Neural progenitor cell (in vitro differentiated cells): Measurements from ENCODE around the gene ITM2A. TPM values are rescaled to one million over a fixed set of nuclear protein-coding genes. Genes with fewer than 3 reads are reported as not detected.

ENCODE experiments used
- DNase-seq: peaks from one replicate; pipeline ENCODE4 v3.0.0-alpha.2; 2016; ENCODE audit warnings: low spot score
- H2AFZ ChIP-seq: fragments of 200-600 bp; sonication (generic); replicated peaks from 2 replicates; pipeline ENCODE4 v1.6.1; 2016; ENCODE audit warnings: antibody characterized with exemption
- H3F3A ChIP-seq: fragments of 200-600 bp; sonication (generic); 2 replicates; pipeline ENCODE4 v1.6.1; 2016; ENCODE audit warnings: antibody characterized with exemption, low read depth
- H3K27ac ChIP-seq: fragments of 200-600 bp; sonication (generic); 2 replicates; pipeline ENCODE4 v1.5.1; 2016; ENCODE audit warnings: mild to moderate bottlenecking
- H3K27me3 ChIP-seq: fragments of 200-600 bp; sonication (generic); 2 replicates; pipeline ENCODE4 v1.6.1; 2016; ENCODE audit warnings: mild to moderate bottlenecking, moderate library complexity
- H3K36me3 ChIP-seq: fragments of 200-600 bp; sonication (generic); 2 replicates; pipeline ENCODE4 v1.5.1; 2016
- H3K4me1 ChIP-seq: fragments of 200-600 bp; sonication (generic); 2 replicates; pipeline ENCODE4 v1.6.1; 2016; ENCODE audit warnings: mixed run types
- H3K4me2 ChIP-seq: fragments of 200-600 bp; sonication (generic); 2 replicates; pipeline ENCODE4 v1.6.1; 2016
- H3K4me3 ChIP-seq: fragments of 200-600 bp; sonication (generic); 2 replicates; pipeline ENCODE4 v1.5.1; 2016
- H3K79me2 ChIP-seq: fragments of 200-600 bp; sonication (generic); 2 replicates; pipeline ENCODE4 v1.6.1; 2016; ENCODE audit warnings: low read depth
- H3K9ac ChIP-seq: fragments of 200-600 bp; sonication (generic); 2 replicates; pipeline ENCODE4 v1.6.1; 2016
- H3K9me3 ChIP-seq: fragments of 200-600 bp; sonication (generic); 2 replicates; pipeline ENCODE4 v1.5.1; 2016; ENCODE audit warnings: low read depth
- H4K20me1 ChIP-seq: fragments of 200-600 bp; sonication (generic); 2 replicates; pipeline ENCODE4 v1.6.1; 2016; ENCODE audit warnings: low read depth
- H3K27ac Mint-ChIP-seq: 3 replicates; pipeline ENCODE4 v1.8.0; 2021; ENCODE audit warnings: mixed read lengths
- H3K27me3 Mint-ChIP-seq: 2 replicates; pipeline ENCODE4 v1.8.0; 2022; ENCODE audit warnings: low read depth, mild to moderate bottlenecking, inconsistent platforms, moderate library complexity, mixed read lengths; ENCODE audit not compliant: insufficient read depth
- H3K36me3 Mint-ChIP-seq: 3 replicates; pipeline ENCODE4 v1.8.0; 2021; ENCODE audit warnings: mixed read lengths
- H3K4me1 Mint-ChIP-seq: 3 replicates; pipeline ENCODE4 v1.8.0; 2021; ENCODE audit warnings: mixed read lengths
- H3K4me3 Mint-ChIP-seq: 3 replicates; pipeline ENCODE4 v1.8.0; 2021; ENCODE audit warnings: mild to moderate bottlenecking, moderate library complexity, mixed read lengths
- H3K9me3 Mint-ChIP-seq: 3 replicates; pipeline ENCODE4 v1.8.0; 2020; ENCODE audit warnings: mixed read lengths
- EZH2 ChIP-seq: fragments of 200-600 bp; sonication (generic); IDR thresholded peaks from 2 replicates; pipeline ENCODE4 v1.6.1; 2017; ENCODE audit warnings: antibody characterized with exemption, mild to moderate bottlenecking, moderate library complexity
- EZH2phosphoT487 ChIP-seq: fragments of 200-600 bp; sonication (generic); IDR thresholded peaks from 2 replicates; pipeline ENCODE4 v1.6.1; 2017; ENCODE audit warnings: antibody characterized with exemption
- total RNA-seq: library from RNA; depleted of rRNA; stranded (reverse); fragments of >200 nt; gene quantifications from 2 replicates; pipeline ENCODE4 v1.2.3, GENCODE V29; 2015; ENCODE audit warnings: low replicate concordance
- TF ChIP-seq, protein P1 (sequence below): fragments of 200-600 bp; sonication (generic); IDR thresholded peaks from 2 replicates; pipeline ENCODE4 v1.5.1; 2017; ENCODE audit warnings: antibody characterized with exemption, mild to moderate bottlenecking

Gene ITM2A
- total RNA-seq, 1 donor from 2014 or later = 2.2 TPM

DNA sequence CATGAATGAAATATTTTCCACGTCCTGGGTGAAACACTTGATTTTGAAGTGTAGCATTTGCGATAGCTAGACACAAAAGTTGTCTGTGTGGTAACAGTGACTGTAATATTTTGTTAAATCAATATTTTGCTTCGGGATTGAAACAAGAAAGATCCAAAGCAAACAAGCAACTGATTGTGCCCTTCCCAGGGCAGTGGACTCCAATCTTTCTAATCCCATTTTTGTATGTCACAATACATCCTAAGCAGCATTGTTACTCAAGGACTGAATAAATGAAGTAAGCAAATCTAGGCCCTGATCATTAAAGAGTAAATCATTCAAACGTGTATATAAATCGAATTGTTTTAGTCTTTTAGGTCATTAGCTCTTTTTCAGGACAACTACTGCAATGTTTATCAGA, 2.8 kb downstream of the ITM2A start:
- Mint-ChIP-seq H3K27me3 (no peaks in the 10 kb centered on the region), H3K36me3 (no peaks in the 10 kb centered on the region), H3K9me3 (no peaks in the 10 kb centered on the region), H3K4me3 (no peak overlapping the region), H3K4me1 (peaks cover 14% of the 10 kb centered on the region), H3K27ac (no peak overlapping the region)
- H3K36me3 ChIP-seq = no peaks in the 10 kb centered on the region
- no peak overlapping the region for H3K4me2 ChIP-seq
- H3K27me3 ChIP-seq = peaks cover 11% of the 10 kb centered on the region
- no peak for DNase-seq
- no peak overlapping the region for H3K4me3 ChIP-seq
- H2AFZ ChIP-seq = no peak overlapping the region
- H3K79me2 ChIP-seq = no peaks in the 10 kb centered on the region
- H4K20me1 ChIP-seq = no peaks in the 10 kb centered on the region
- no peaks in the 10 kb centered on the region for H3K9me3 ChIP-seq
- no peaks in the 10 kb centered on the region for H3F3A ChIP-seq
- H3K4me1 ChIP-seq = no peaks in the 10 kb centered on the region
- H3K9ac ChIP-seq = no peak overlapping the region
- H3K27ac ChIP-seq = no peak overlapping the region
- TF ChIP-seq, protein P1, sequence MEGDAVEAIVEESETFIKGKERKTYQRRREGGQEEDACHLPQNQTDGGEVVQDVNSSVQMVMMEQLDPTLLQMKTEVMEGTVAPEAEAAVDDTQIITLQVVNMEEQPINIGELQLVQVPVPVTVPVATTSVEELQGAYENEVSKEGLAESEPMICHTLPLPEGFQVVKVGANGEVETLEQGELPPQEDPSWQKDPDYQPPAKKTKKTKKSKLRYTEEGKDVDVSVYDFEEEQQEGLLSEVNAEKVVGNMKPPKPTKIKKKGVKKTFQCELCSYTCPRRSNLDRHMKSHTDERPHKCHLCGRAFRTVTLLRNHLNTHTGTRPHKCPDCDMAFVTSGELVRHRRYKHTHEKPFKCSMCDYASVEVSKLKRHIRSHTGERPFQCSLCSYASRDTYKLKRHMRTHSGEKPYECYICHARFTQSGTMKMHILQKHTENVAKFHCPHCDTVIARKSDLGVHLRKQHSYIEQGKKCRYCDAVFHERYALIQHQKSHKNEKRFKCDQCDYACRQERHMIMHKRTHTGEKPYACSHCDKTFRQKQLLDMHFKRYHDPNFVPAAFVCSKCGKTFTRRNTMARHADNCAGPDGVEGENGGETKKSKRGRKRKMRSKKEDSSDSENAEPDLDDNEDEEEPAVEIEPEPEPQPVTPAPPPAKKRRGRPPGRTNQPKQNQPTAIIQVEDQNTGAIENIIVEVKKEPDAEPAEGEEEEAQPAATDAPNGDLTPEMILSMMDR = no peak
- no peak for TF ChIP-seq EZH2phosphoT487
- TF ChIP-seq EZH2 = no peak

DNA sequence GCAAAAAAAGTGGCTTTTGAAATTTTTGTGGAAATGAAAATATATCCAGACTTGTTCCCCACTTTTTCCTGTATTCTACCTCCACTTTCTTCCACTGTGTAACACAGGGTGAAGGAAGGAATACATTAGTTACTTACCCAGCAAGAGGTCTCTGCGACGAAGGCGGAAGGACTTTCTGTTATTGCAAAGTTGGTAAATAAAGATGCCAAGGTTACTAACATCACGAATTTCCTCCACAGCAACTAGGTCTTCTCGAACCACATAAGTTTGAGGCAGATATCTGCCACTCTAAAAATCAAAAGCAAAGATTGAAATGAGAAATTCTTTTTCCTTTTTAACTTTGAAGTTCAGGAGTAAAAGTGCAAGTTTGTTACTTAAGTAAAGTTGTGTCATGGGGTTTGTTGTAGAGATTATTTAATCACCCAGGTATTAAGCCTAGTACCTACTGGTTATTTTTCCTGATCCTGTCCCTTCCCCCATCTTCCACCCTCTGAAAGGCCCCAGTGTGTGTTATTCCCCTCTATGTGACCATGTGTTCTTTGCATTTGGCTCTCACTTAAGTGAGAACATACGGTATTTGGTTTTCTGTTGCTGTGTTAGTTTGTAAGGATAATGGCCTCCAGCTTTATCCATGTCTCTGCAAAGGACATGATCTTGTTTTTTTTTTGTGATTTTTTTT, 5.8 kb downstream of the ITM2A start:
- H4K20me1 ChIP-seq = no peaks in the 10 kb centered on the region
- no peaks in the 10 kb centered on the region for H3K9me3 Mint-ChIP-seq
- no peaks in the 10 kb centered on the region for H3K4me1 ChIP-seq
- H2AFZ ChIP-seq = no peak overlapping the region
- H3K9me3 ChIP-seq = no peaks in the 10 kb centered on the region
- H3K4me3 Mint-ChIP-seq = no peak overlapping the region
- peaks cover 5% of the 10 kb centered on the region for H3K27me3 ChIP-seq
- H3K36me3 ChIP-seq = no peaks in the 10 kb centered on the region
- H3K4me2 ChIP-seq = no peak overlapping the region
- H3K9ac ChIP-seq = no peak overlapping the region
- H3F3A ChIP-seq = no peaks in the 10 kb centered on the region
- no peaks in the 10 kb centered on the region for H3K79me2 ChIP-seq
- no peak overlapping the region for H3K27ac ChIP-seq
- H3K4me1 Mint-ChIP-seq = peaks cover 2% of the 10 kb centered on the region
- no peaks in the 10 kb centered on the region for H3K36me3 Mint-ChIP-seq
- TF ChIP-seq, protein P1 = no peak
- TF ChIP-seq EZH2phosphoT487 = no peak
- TF ChIP-seq EZH2 = no peak
- H3K4me3 ChIP-seq = no peak overlapping the region
- no peak overlapping the region for H3K27ac Mint-ChIP-seq
- DNase-seq = no peak
- H3K27me3 Mint-ChIP-seq = no peaks in the 10 kb centered on the region

DNA sequence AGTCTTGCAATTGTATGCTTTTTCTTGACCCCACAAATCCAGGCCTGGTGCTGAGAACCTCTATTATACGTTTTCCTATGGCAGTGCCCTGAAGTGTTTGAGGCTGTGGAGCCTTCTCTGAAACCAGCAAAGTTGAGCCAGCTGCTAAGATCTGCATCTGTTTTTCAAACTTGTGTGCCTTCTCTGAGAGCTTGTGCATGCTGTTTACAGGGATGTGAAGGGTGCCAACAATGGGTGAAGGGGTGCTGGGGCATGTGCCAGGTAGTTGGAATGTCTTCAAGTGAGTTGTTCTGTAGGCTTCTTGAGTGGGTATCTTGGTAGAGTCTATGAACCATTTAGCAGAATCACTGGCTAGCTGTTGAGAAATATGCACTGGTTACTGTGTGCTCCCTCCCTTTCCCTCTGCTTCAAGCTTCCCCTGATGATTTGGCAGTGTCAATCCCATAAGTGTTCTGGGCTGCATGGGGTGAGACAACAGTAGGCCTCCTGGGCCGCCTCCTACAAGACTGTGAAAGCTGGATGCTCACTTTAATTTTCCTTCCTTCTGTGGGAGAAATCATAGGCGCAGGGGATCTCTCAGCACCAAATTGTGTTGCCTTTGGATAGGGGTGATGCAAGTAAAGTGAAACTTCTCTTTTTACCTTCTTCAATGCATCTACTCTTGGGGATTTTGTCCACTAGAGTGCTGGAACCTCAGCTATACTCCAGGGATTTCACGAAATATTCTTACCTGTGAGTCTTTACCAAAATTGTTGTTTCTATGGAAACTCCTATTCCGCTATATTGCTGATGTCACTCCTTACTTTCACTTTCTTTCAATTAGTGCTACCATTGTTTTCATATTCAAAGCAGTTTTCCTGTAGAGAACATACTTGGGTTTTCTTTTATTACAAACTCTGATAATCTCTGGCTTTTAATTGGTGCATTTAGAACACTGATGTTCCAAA, 30.0 kb downstream of the ITM2A start:
- TF ChIP-seq, protein P1 = no peak
- TF ChIP-seq EZH2 (no peak), EZH2phosphoT487 (no peak)
- Histone ChIP-seq H3K4me3 (no peak overlapping the region), H3F3A (no peaks in the 10 kb centered on the region), H3K4me1 (no peaks in the 10 kb centered on the region), H3K4me2 (no peak overlapping the region), H3K27ac (no peak overlapping the region), H4K20me1 (no peaks in the 10 kb centered on the region), H2AFZ (no peak overlapping the region), H3K79me2 (no peaks in the 10 kb centered on the region), H3K9me3 (peaks cover 3% of the 10 kb centered on the region), H3K36me3 (no peaks in the 10 kb centered on the region), H3K27me3 (no peaks in the 10 kb centered on the region), H3K9ac (no peak overlapping the region)
- peaks cover 2% of the 10 kb centered on the region for H3K27me3 Mint-ChIP-seq
- no peak overlapping the region for H3K4me3 Mint-ChIP-seq
- H3K36me3 Mint-ChIP-seq = no peaks in the 10 kb centered on the region
- H3K4me1 Mint-ChIP-seq = no peaks in the 10 kb centered on the region
- no peak overlapping the region for H3K27ac Mint-ChIP-seq
- no peak for DNase-seq
- peaks cover 3% of the 10 kb centered on the region for H3K9me3 Mint-ChIP-seq
